HepG2 (cell line): ENCODE measurements around the gene ACACB. TPM values are rescaled to one million over a fixed set of nuclear protein-coding genes. Genes with fewer than 3 reads are reported as not detected.

ENCODE experiments used
- ATAC-seq: fragments of 200-7000 bp; cut with Tn5 transposase; 3 replicates; pipeline ENCODE4 v1.9.1; 2020; ENCODE audit warnings: mild to moderate bottlenecking, moderate library complexity
- BruUV-seq: library from RNA; stranded (reverse); fragments of 400-500 nt; replicated peaks from 2 replicates; lab custom pipeline; 2021; lab: Mats Ljungman, UMichigan
- CTCF ChIA-PET: fragments of 300-600 bp; formaldehyde crosslinking; extraction: SDS; loops from one replicate; lab custom pipeline; 2021; ENCODE audit warnings: low total read pairs, inconsistent platforms, low intra/inter-chr PET ratio; lab: Yijun Ruan, JAX
- POLR2A ChIA-PET: fragments of 350-600 bp; sonication (Branson Sonifier 250); formaldehyde crosslinking; loops from one replicate; lab custom pipeline; 2020; ENCODE audit warnings: antibody characterized with exemption, inconsistent platforms; lab: Yijun Ruan, JAX
- DNase-seq: peaks from one replicate; pipeline ENCODE4 v3.0.0-alpha.2; 2015; ENCODE audit warnings: low spot score
- FAIRE-seq: peaks from 3 replicates; lab custom pipeline; 2011; peaks lifted over from hg19 to GRCh38; lab: Jason Lieb, UNC
- H2AFZ ChIP-seq: one replicate; pipeline ENCODE4 v1.6.1; 2011; ENCODE audit warnings: low read length, inconsistent platforms
- H3K27ac ChIP-seq: fragments of 300-600 bp; 3 replicates; pipeline ENCODE4 v1.8.0; 2011; ENCODE audit warnings: mixed run types, mild to moderate bottlenecking, mixed read lengths, low read length, inconsistent platforms; ENCODE audit not compliant: insufficient read depth; ENCODE audit errors: extremely low read length
- H3K27me3 ChIP-seq, 2 experiments: fragments of 200-600 bp in 1 of 2; 2 replicates in 1 of 2; 3 replicates in 1 of 2; pipeline versions ENCODE4 v1.6.0 to v1.8.0; 2011; ENCODE audit warnings: low read length in 2 of 2, mild to moderate bottlenecking in 2 of 2, moderate library complexity in 2 of 2, inconsistent platforms in 1 of 2; ENCODE audit not compliant: insufficient read depth in 2 of 2, control insufficient read depth in 1 of 2
- H3K36me3 ChIP-seq, 2 experiments: fragments of 200-600 bp in 1 of 2; replicated peaks in 1 of 2; 2 replicates in 1 of 2; 3 replicates in 1 of 2; pipeline versions ENCODE4 v1.5.1 to v1.8.0; 2011; ENCODE audit warnings: low read length in 2 of 2, inconsistent platforms in 1 of 2; ENCODE audit not compliant: insufficient read depth in 2 of 2, control insufficient read depth in 1 of 2
- H3K4me1 ChIP-seq: 2 replicates; pipeline ENCODE4 v1.5.1; 2012; ENCODE audit warnings: low read length, inconsistent platforms; ENCODE audit not compliant: insufficient read depth
- H3K4me2 ChIP-seq: 2 replicates; pipeline ENCODE4 v1.6.0; 2011; ENCODE audit warnings: low read depth, low read length, inconsistent platforms
- H3K4me3 ChIP-seq, 3 experiments: fragments of 200-600 bp in 1 of 3; sonication (generic), shearing (Covaris generic) in 1 of 3; replicated peaks in 1 of 3; 2 replicates each; pipeline ENCODE4 v1.5.1; 2011 to 2016; ENCODE audit warnings: low read length in 3 of 3, inconsistent platforms in 2 of 3, low read depth in 2 of 3, mild to moderate bottlenecking in 2 of 3, control low read depth in 1 of 3, mixed read lengths in 1 of 3; ENCODE audit not compliant: insufficient read depth in 1 of 3
- H3K79me2 ChIP-seq: one replicate; pipeline ENCODE4 v1.6.1; 2011; ENCODE audit warnings: low read length, inconsistent platforms; ENCODE audit not compliant: insufficient read depth
- H3K9ac ChIP-seq: 2 replicates; pipeline ENCODE4 v1.6.0; 2011; ENCODE audit warnings: mild to moderate bottlenecking, low read depth, low read length, inconsistent platforms; ENCODE audit not compliant: insufficient read depth
- H3K9me3 ChIP-seq: 2 replicates; pipeline ENCODE4 v1.5.1; 2012; ENCODE audit warnings: mild to moderate bottlenecking, low read length
- H4K20me1 ChIP-seq: 2 replicates; pipeline ENCODE4 v1.6.0; 2011; ENCODE audit warnings: inconsistent platforms, mild to moderate bottlenecking, low read length, moderate library complexity; ENCODE audit not compliant: insufficient read depth
- FOXA3 ChIP-seq: IDR thresholded peaks from 2 replicates; pipeline ENCODE4 v1.6.1; 2016; ENCODE audit warnings: missing genetic modification reagents, missing compliant biosample characterization
- JUND ChIP-seq: sonication (generic); formaldehyde crosslinking; IDR thresholded peaks from 2 replicates; pipeline ENCODE4 v1.8.0; 2022; ENCODE audit warnings: mild to moderate bottlenecking, missing genetic modification reagents
- KAT7 ChIP-seq: IDR thresholded peaks from 2 replicates; pipeline ENCODE4 v1.6.1; 2018; ENCODE audit warnings: borderline replicate concordance, missing compliant biosample characterization
- MAF1 ChIP-seq: sonication (generic); formaldehyde crosslinking; IDR thresholded peaks from 2 replicates; pipeline ENCODE4 v1.5.0; 2020; ENCODE audit warnings: missing genetic modification reagents, borderline replicate concordance
- MED8 ChIP-seq: sonication (generic); formaldehyde crosslinking; IDR thresholded peaks from 2 replicates; pipeline ENCODE4 v1.8.1; 2023; ENCODE audit warnings: mild to moderate bottlenecking, missing genetic modification reagents; ENCODE audit not compliant: insufficient replicate concordance
- NONO ChIP-seq, 2 experiments: fragments of 450-650 bp in 1 of 2; sonication (generic) in 1 of 2; formaldehyde crosslinking in 1 of 2; IDR thresholded peaks in 1 of 2; conservative IDR thresholded peaks in 1 of 2; 2 replicates each; pipeline versions ENCODE4 v1.6.1 to v1.8.0; 2017 to 2022; ENCODE audit warnings: mild to moderate bottlenecking in 1 of 2, missing genetic modification reagents in 1 of 2, moderate library complexity in 1 of 2
- ZEB1 ChIP-seq: IDR thresholded peaks from 2 replicates; pipeline ENCODE4 v1.6.1; 2012; ENCODE audit warnings: mild to moderate bottlenecking, low read depth, inconsistent platforms; ENCODE audit not compliant: insufficient replicate concordance
- ZNF891 ChIP-seq: sonication (generic); formaldehyde crosslinking; IDR thresholded peaks from 2 replicates; pipeline ENCODE4 v1.5.0; 2020; ENCODE audit warnings: mild to moderate bottlenecking, missing genetic modification reagents
- WGBS: methylation state at CpG from one replicate; pipeline ENCODE4 v1.1.6; 2017; ENCODE audit warnings: low lambda C conversion rate; 5-methylcytosine and 5-hydroxymethylcytosine counted together
- in situ Hi-C: cut with HindIII; loops from 2 replicates; pipeline ENCODE4 v1.10.0; 2017; ENCODE audit warnings: low pct_unique_long_range_greater_than_20kb; ENCODE audit not compliant: extremely low pct_ligation_motif_present
- intact Hi-C: fragments of 100-400 bp; cut with micrococcal nuclease; formaldehyde crosslinking; loops from one replicate; pipeline ENCODE4 v1.10.0; 2022; ENCODE audit not compliant: unreplicated experiment
- polyA plus RNA-seq, 8 experiments: library from polyadenylated mRNA; depleted of rRNA in 3 of 8; stranded (reverse) in 7 of 8; unstranded in 1 of 8; fragments of >200 nt; fragmentation: Illumina TruSeq in 4 of 8; extraction: Trizol in 4 of 8; gene quantifications; 2 replicates each; pipeline versions ENCODE4 v1.2.1 to v1.2.3, GENCODE V29; 2011 to 2016; ENCODE audit warnings: low read depth in 4 of 8, missing spikeins in 1 of 8, mixed read lengths in 1 of 8; ENCODE audit not compliant: insufficient read depth in 1 of 8
- total RNA-seq, 5 experiments: library from RNA; depleted of rRNA; stranded (reverse); fragments of >200 nt; fragmentation: Illumina TruSeq; extraction: Trizol; gene quantifications; 2 replicates each; pipeline ENCODE4 v1.2.3, GENCODE V29; 2016; ENCODE audit warnings: low read depth in 1 of 5
- TF ChIP-seq, protein P1 (sequence below): sonication (generic); formaldehyde crosslinking; IDR thresholded peaks from 2 replicates; pipeline ENCODE4 v1.8.0; 2022; ENCODE audit warnings: missing genetic modification reagents, mild to moderate bottlenecking, borderline replicate concordance
- TF ChIP-seq, protein P2 (sequence below): sonication (generic); formaldehyde crosslinking; conservative IDR thresholded peaks from 2 replicates; pipeline ENCODE4 v1.4.0; 2020; ENCODE audit warnings: mild to moderate bottlenecking, missing genetic modification reagents, moderate library complexity
- TF ChIP-seq, protein P3 (sequence below): sonication (generic); formaldehyde crosslinking; IDR thresholded peaks from 2 replicates; pipeline ENCODE4 v1.8.1; 2023; ENCODE audit warnings: mild to moderate bottlenecking, missing genetic modification reagents
- TF ChIP-seq, protein P4 (sequence below): sonication (generic); formaldehyde crosslinking; IDR thresholded peaks from 2 replicates; pipeline ENCODE4 v1.5.1; 2020; ENCODE audit warnings: missing genetic modification reagents, mild to moderate bottlenecking, borderline replicate concordance

The ACACB gene
- total and polyA plus RNA-seq, 2 of the 13 experiments (the other 11 are each of a cell fraction or from before 2014, with no cell fraction given), result 6.2 to 8.6 TPM

DNA sequence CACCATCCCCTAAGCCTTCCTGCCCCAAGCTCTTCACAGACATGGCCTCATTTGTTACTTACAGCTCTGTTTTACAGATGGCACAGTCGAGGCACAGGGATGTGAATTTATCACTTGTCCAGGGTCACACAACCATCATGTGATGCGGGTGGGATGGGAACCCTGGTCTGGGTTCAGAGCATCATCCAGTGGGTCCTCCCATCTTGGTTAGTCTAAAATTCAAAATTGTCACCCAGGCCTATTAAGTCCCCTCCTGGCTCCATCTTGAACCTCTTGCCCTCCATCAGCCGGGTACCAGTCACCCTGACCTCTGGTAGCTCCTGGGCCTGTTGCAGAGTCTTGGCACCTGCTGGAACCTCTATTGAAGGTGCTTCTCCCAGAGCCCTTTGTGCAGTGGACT lies 52.9 kb downstream of the ACACB start:
- Histone ChIP-seq H3K79me2 (no peaks in the 10 kb centered on the region), H4K20me1 (no peaks in the 10 kb centered on the region), H3K4me3 (no peak overlapping the region), H3K36me3 (peaks cover 5 to 28% of the 10 kb centered on the region in 2 experiments; a peak in 4 of 5 replicates), H2AFZ (no peak overlapping the region), H3K4me2 (no peak overlapping the region), H3K4me1 (no peaks in the 10 kb centered on the region), H3K27me3 (no peaks in the 10 kb centered on the region), H3K9me3 (no peaks in the 10 kb centered on the region), H3K27ac (no peak overlapping the region), H3K9ac (no peak overlapping the region)
- intact Hi-C loops (no loop called here), in situ Hi-C loops (no loop called here)
- TF ChIP-seq, protein P1, sequence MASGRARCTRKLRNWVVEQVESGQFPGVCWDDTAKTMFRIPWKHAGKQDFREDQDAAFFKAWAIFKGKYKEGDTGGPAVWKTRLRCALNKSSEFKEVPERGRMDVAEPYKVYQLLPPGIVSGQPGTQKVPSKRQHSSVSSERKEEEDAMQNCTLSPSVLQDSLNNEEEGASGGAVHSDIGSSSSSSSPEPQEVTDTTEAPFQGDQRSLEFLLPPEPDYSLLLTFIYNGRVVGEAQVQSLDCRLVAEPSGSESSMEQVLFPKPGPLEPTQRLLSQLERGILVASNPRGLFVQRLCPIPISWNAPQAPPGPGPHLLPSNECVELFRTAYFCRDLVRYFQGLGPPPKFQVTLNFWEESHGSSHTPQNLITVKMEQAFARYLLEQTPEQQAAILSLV (CRISPR knock-in tag), result no peak
- TF ChIP-seq FOXA3, result no peak
- no peak for TF ChIP-seq NONO (IDR thresholded peaks at IDR 0.05)
- no peak for TF ChIP-seq NONO (CRISPR knock-in tag; conservative IDR thresholded peaks at IDR 0.05)
- no peak for TF ChIP-seq JUND
- TF ChIP-seq, protein P2, sequence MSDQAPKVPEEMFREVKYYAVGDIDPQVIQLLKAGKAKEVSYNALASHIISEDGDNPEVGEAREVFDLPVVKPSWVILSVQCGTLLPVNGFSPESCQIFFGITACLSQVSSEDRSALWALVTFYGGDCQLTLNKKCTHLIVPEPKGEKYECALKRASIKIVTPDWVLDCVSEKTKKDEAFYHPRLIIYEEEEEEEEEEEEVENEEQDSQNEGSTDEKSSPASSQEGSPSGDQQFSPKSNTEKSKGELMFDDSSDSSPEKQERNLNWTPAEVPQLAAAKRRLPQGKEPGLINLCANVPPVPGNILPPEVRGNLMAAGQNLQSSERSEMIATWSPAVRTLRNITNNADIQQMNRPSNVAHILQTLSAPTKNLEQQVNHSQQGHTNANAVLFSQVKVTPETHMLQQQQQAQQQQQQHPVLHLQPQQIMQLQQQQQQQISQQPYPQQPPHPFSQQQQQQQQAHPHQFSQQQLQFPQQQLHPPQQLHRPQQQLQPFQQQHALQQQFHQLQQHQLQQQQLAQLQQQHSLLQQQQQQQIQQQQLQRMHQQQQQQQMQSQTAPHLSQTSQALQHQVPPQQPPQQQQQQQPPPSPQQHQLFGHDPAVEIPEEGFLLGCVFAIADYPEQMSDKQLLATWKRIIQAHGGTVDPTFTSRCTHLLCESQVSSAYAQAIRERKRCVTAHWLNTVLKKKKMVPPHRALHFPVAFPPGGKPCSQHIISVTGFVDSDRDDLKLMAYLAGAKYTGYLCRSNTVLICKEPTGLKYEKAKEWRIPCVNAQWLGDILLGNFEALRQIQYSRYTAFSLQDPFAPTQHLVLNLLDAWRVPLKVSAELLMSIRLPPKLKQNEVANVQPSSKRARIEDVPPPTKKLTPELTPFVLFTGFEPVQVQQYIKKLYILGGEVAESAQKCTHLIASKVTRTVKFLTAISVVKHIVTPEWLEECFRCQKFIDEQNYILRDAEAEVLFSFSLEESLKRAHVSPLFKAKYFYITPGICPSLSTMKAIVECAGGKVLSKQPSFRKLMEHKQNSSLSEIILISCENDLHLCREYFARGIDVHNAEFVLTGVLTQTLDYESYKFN (CRISPR knock-in tag), result no peak
- no peak for TF ChIP-seq ZNF891 (CRISPR knock-in tag)
- TF ChIP-seq, protein P3, sequence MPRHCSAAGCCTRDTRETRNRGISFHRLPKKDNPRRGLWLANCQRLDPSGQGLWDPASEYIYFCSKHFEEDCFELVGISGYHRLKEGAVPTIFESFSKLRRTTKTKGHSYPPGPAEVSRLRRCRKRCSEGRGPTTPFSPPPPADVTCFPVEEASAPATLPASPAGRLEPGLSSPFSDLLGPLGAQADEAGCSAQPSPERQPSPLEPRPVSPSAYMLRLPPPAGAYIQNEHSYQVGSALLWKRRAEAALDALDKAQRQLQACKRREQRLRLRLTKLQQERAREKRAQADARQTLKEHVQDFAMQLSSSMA (CRISPR knock-in tag), result no peak
- TF ChIP-seq, protein P4, sequence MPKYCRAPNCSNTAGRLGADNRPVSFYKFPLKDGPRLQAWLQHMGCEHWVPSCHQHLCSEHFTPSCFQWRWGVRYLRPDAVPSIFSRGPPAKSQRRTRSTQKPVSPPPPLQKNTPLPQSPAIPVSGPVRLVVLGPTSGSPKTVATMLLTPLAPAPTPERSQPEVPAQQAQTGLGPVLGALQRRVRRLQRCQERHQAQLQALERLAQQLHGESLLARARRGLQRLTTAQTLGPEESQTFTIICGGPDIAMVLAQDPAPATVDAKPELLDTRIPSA, result no peak
- no peak for TF ChIP-seq KAT7 (CRISPR knock-in tag)
- TF ChIP-seq MED8 (CRISPR knock-in tag), result no peak
- no peak for TF ChIP-seq MAF1 (CRISPR knock-in tag)
- TF ChIP-seq ZEB1, result no peak
- 69% methylated on average over 2 of the region's 3 CpGs for WGBS
- POLR2A ChIA-PET, result no interaction called here
- ATAC-seq (no peak), FAIRE-seq (no peak), DNase-seq (no peak)
- no TSS peak for BruUV-seq
- CTCF ChIA-PET, result no interaction called here
